Endothelial cell of umbilical vein (primary cell): ENCODE measurements around the gene RBM28. TPM values are rescaled to one million over a fixed set of nuclear protein-coding genes. Genes with fewer than 3 reads are reported as not detected.

Experiments
- BruUV-seq: library from RNA; stranded (reverse); fragments of 400-500 nt; replicated peaks from 2 replicates; lab custom pipeline; 2021; lab: Mats Ljungman, UMichigan
- CTCF ChIA-PET: fragments of 300-600, 350-600 bp; sonication (Branson Sonifier 250); formaldehyde crosslinking; loops from one replicate; lab custom pipeline; 2021; ENCODE audit warnings: antibody characterized with exemption, inconsistent platforms; lab: Charles Lee
- POLR2A ChIA-PET: fragments of 300-600, 350-600 bp; sonication (Branson Sonifier 250); formaldehyde crosslinking; loops from one replicate; lab custom pipeline; 2021; ENCODE audit warnings: antibody characterized with exemption, inconsistent platforms; lab: Charles Lee
- DNase-seq: peaks from one replicate; pipeline ENCODE4 v3.0.0-alpha.2; 2011; ENCODE audit warnings: low read depth, low spot score
- FAIRE-seq: peaks from 2 replicates; lab custom pipeline; 2011; peaks lifted over from hg19 to GRCh38; lab: Jason Lieb, UNC
- H2AFZ ChIP-seq: 2 replicates; pipeline ENCODE4 v1.6.0; 2012; ENCODE audit warnings: low read depth, low read length, control low read depth, inconsistent platforms
- H3K27ac ChIP-seq: 2 replicates; pipeline ENCODE4 v1.5.1; 2011; ENCODE audit warnings: low read depth, mild to moderate bottlenecking, control low read depth, low read length, moderate library complexity; ENCODE audit not compliant: insufficient read depth
- H3K27me3 ChIP-seq, 2 experiments: 2 replicates each; pipeline versions ENCODE4 v1.6.0 to v1.6.1; 2011; ENCODE audit warnings: low read length in 2 of 2, mixed read lengths in 1 of 2; ENCODE audit not compliant: control insufficient read depth in 2 of 2, insufficient read depth in 2 of 2
- H3K36me3 ChIP-seq, 2 experiments: 2 replicates in 1 of 2; 3 replicates in 1 of 2; pipeline ENCODE4 v1.5.1; 2011; ENCODE audit warnings: low read length in 2 of 2, mild to moderate bottlenecking in 1 of 2, moderate library complexity in 1 of 2; ENCODE audit not compliant: control insufficient read depth in 2 of 2, insufficient read depth in 2 of 2; ENCODE audit errors: extremely low read depth in 1 of 2
- H3K4me1 ChIP-seq: 3 replicates; pipeline ENCODE4 v1.5.1; 2011; ENCODE audit warnings: mild to moderate bottlenecking, low read length; ENCODE audit not compliant: control insufficient read depth, insufficient read depth; ENCODE audit errors: extremely low read depth
- H3K4me2 ChIP-seq: 2 replicates; pipeline ENCODE4 v1.6.1; 2011; ENCODE audit warnings: low read length, control low read depth, mixed read lengths; ENCODE audit not compliant: insufficient read depth
- H3K4me3 ChIP-seq, 3 experiments: fragments of 200-600 bp in 1 of 3; sonication (generic), shearing (Covaris generic) in 1 of 3; replicated peaks in 1 of 3; 2 replicates each; pipeline ENCODE4 v1.5.1; 2011 to 2016; ENCODE audit warnings: control low read depth in 3 of 3, low read length in 3 of 3, mild to moderate bottlenecking in 2 of 3, inconsistent platforms in 1 of 3, low read depth in 1 of 3, moderate library complexity in 1 of 3; ENCODE audit not compliant: insufficient read depth in 1 of 3
- H3K79me2 ChIP-seq: 2 replicates; pipeline ENCODE4 v1.6.0; 2012; ENCODE audit warnings: low read length, inconsistent platforms; ENCODE audit not compliant: control insufficient read depth, insufficient read depth
- H3K9ac ChIP-seq: replicated peaks from 2 replicates; pipeline ENCODE3; 2011; ENCODE audit warnings: low read length, control low read depth; ENCODE audit not compliant: insufficient read depth; ENCODE audit errors: extremely low read depth
- H3K9me1 ChIP-seq: replicated peaks from 3 replicates; pipeline ENCODE4 v1.6.0; 2011; ENCODE audit warnings: mild to moderate bottlenecking, low read length; ENCODE audit not compliant: control insufficient read depth, insufficient read depth; ENCODE audit errors: extremely low read depth
- H3K9me3 ChIP-seq: replicated peaks from 2 replicates; pipeline ENCODE4 v1.5.1; 2012; ENCODE audit warnings: low read length, inconsistent platforms; ENCODE audit not compliant: control insufficient read depth, insufficient read depth
- H4K20me1 ChIP-seq: replicated peaks from 2 replicates; pipeline ENCODE3; 2011; ENCODE audit warnings: mild to moderate bottlenecking, low read length; ENCODE audit not compliant: control insufficient read depth, insufficient read depth; ENCODE audit errors: extremely low read depth
- EZH2 ChIP-seq: IDR thresholded peaks from 2 replicates; pipeline ENCODE4 v1.6.1; 2012; ENCODE audit warnings: borderline replicate concordance, low read depth, mild to moderate bottlenecking, moderate library complexity, low read length, inconsistent platforms; ENCODE audit not compliant: severe bottlenecking
- FOS ChIP-seq: IDR thresholded peaks from 2 replicates; pipeline ENCODE4 v1.6.1; 2011; ENCODE audit warnings: mild to moderate bottlenecking, low read length, moderate library complexity, borderline replicate concordance; ENCODE audit not compliant: insufficient read depth
- GATA2 ChIP-seq: IDR thresholded peaks from 2 replicates; pipeline ENCODE4 v1.7.0; 2011; ENCODE audit warnings: low read depth, mild to moderate bottlenecking, moderate library complexity, mixed read lengths, low read length; ENCODE audit not compliant: insufficient read length, insufficient read depth
- JUN ChIP-seq: IDR thresholded peaks from 2 replicates; pipeline ENCODE4 v1.6.1; 2011; ENCODE audit warnings: borderline replicate concordance, low read depth; ENCODE audit not compliant: insufficient read length, insufficient read depth
- MAX ChIP-seq: IDR thresholded peaks from 2 replicates; pipeline ENCODE4 v1.6.1; 2011; ENCODE audit not compliant: insufficient read depth, insufficient read length
- MYC ChIP-seq: IDR thresholded peaks from one replicate; pipeline ENCODE4 v1.6.1; 2011; ENCODE audit warnings: mild to moderate bottlenecking, low read depth, low read length
- POLR2A ChIP-seq: IDR thresholded peaks from 2 replicates; pipeline ENCODE4 v1.6.1; 2012; ENCODE audit warnings: low read depth, mild to moderate bottlenecking, control low read depth, low read length
- POLR2AphosphoS5 ChIP-seq: IDR thresholded peaks from 2 replicates; pipeline ENCODE4 v1.6.1; 2012; ENCODE audit warnings: low read depth, mild to moderate bottlenecking, control low read depth, low read length, moderate library complexity; ENCODE audit not compliant: insufficient read depth
- dilution Hi-C: fragments of 300-500 bp; cut with MboI; formaldehyde crosslinking; loops from one replicate; pipeline ENCODE4 v1.15.0; 2019; ENCODE audit warnings: low sequenced_read_pairs; ENCODE audit not compliant: extremely low pct_ligation_motif_present
- intact Hi-C: fragments of 100-400 bp; cut with micrococcal nuclease; formaldehyde crosslinking; loops from one replicate; pipeline ENCODE4 v1.10.0; 2022
- polyA plus RNA-seq, 4 experiments: library from polyadenylated mRNA; depleted of rRNA in 3 of 4; stranded (reverse) in 3 of 4; unstranded in 1 of 4; fragments of >200 nt; gene quantifications; 2 replicates each; pipeline versions ENCODE4 v1.2.1 to v1.2.3, GENCODE V29; 2011 to 2012; ENCODE audit warnings: missing spikeins in 1 of 4
- total RNA-seq: library from RNA; stranded (reverse); gene quantifications from 2 replicates; pipeline ENCODE4 v1.2.3, GENCODE V29; 2021

Gene RBM28
- total and polyA plus RNA-seq, 2 donors (not counting 3 experiments of a cell fraction or from before 2014, with no cell fraction given): 11.6 to 58.7 TPM

GRCh38 chr7:128324368-128324680 lies 19.4 kb downstream of the RBM28 start:
- TF ChIP-seq MAX (no peak), POLR2A (no peak), GATA2 (no peak), MYC (no peak), JUN (no peak), EZH2 (no peak), POLR2AphosphoS5 (no peak), FOS (no peak)
- dilution Hi-C loops: no loop called here
- FAIRE-seq: no peak
- Histone ChIP-seq H4K20me1 (no peaks in the 10 kb centered on the region), H2AFZ (no peak overlapping the region), H3K4me3 (no peak overlapping the region), H3K4me2 (no peak overlapping the region), H3K27ac (no peak overlapping the region), H3K9ac (no peak overlapping the region), H3K4me1 (no peaks in the 10 kb centered on the region), H3K27me3 (no peaks in the 10 kb centered on the region), H3K9me1 (no peaks in the 10 kb centered on the region), H3K36me3 (peaks cover 11 to 18% of the 10 kb centered on the region in 2 experiments), H3K79me2 (no peaks in the 10 kb centered on the region), H3K9me3 (no peaks in the 10 kb centered on the region)
- BruUV-seq: no TSS peak
- no peak for DNase-seq
- POLR2A ChIA-PET: no interaction called here
- CTCF ChIA-PET: interaction anchor here (1.0 kb wide), 1 partner anchor 63 kb away, joined by 3 read pairs; no protein-coding TSS in a partner anchor
- intact Hi-C loops: loop anchor here (10.0 kb wide), 1 partner anchor 620 kb away; no protein-coding TSS in a partner anchor
